DOHH2 (cell line): ENCODE measurements around the gene TMEM151B.

Experiments used
- H3F3A ChIP-seq: fragments of 200-600 bp; sonication (generic), shearing (Covaris generic); 2 replicates; pipeline ENCODE4 v1.6.0; 2016; ENCODE audit warnings: antibody characterized with exemption, mild to moderate bottlenecking; ENCODE audit not compliant: control insufficient read depth, insufficient read depth
- H3K27ac ChIP-seq: fragments of 200-600 bp; sonication (generic); 2 replicates; pipeline ENCODE4 v1.5.1; 2014; ENCODE audit warnings: low read depth, mild to moderate bottlenecking, low read length, moderate library complexity
- H3K27me3 ChIP-seq: fragments of 200-600 bp; sonication (generic); 2 replicates; pipeline ENCODE4 v1.6.1; 2014; ENCODE audit warnings: mild to moderate bottlenecking, low read length, mixed read lengths; ENCODE audit not compliant: control insufficient read depth
- H3K36me3 ChIP-seq: fragments of 200-600 bp; sonication (generic); 2 replicates; pipeline ENCODE4 v1.6.1; 2014; ENCODE audit warnings: mild to moderate bottlenecking, low read length, moderate library complexity, mixed read lengths; ENCODE audit not compliant: control insufficient read depth
- H3K4me1 ChIP-seq: fragments of 200-600 bp; sonication (generic); 2 replicates; pipeline ENCODE4 v1.6.1; 2014; ENCODE audit warnings: mild to moderate bottlenecking, low read length, mixed read lengths; ENCODE audit not compliant: control insufficient read depth
- H3K4me2 ChIP-seq: fragments of 200-600 bp; sonication (generic); 2 replicates; pipeline ENCODE4 v1.6.0; 2014; ENCODE audit warnings: mild to moderate bottlenecking, low read length, moderate library complexity
- H3K4me3 ChIP-seq: fragments of 200-600 bp; sonication (generic); 2 replicates; pipeline ENCODE4 v1.5.1; 2014; ENCODE audit warnings: mild to moderate bottlenecking, low read length, mixed read lengths
- H3K79me2 ChIP-seq: fragments of 200-600 bp; sonication (generic); 2 replicates; pipeline ENCODE4 v1.6.1; 2014; ENCODE audit warnings: mild to moderate bottlenecking, low read length, mixed read lengths; ENCODE audit not compliant: control insufficient read depth
- H3K9me2 ChIP-seq: fragments of 200-600 bp; sonication (generic); replicated peaks from 2 replicates; pipeline ENCODE4 v1.6.1; 2014; ENCODE audit warnings: mild to moderate bottlenecking, low read length, mixed read lengths; ENCODE audit not compliant: control insufficient read depth
- H3K9me3 ChIP-seq: fragments of 200-600 bp; sonication (generic); 2 replicates; pipeline ENCODE4 v1.6.1; 2014; ENCODE audit warnings: antibody characterized with exemption, low read length, mixed read lengths; ENCODE audit not compliant: control insufficient read depth, insufficient read depth
- H4K20me1 ChIP-seq: fragments of 200-600 bp; sonication (generic); 2 replicates; pipeline ENCODE4 v1.6.0; 2014; ENCODE audit warnings: low read depth, mild to moderate bottlenecking, antibody characterized with exemption, low read length, moderate library complexity; ENCODE audit not compliant: control insufficient read depth, insufficient read depth
- CTCF ChIP-seq: fragments of 200-600 bp; sonication (generic); IDR thresholded peaks from one replicate; pipeline ENCODE4 v1.5.1; 2014; ENCODE audit warnings: antibody characterized with exemption, mild to moderate bottlenecking, low read depth, low read length; ENCODE audit not compliant: poor library complexity, severe bottlenecking
- EZH2phosphoT487 ChIP-seq: fragments of 200-600 bp; sonication (generic); IDR thresholded peaks from 2 replicates; pipeline ENCODE4 v1.6.1; 2017; ENCODE audit warnings: borderline replicate concordance, mild to moderate bottlenecking, antibody characterized with exemption, low read length, moderate library complexity, mixed read lengths

Gene TMEM151B

DNA sequence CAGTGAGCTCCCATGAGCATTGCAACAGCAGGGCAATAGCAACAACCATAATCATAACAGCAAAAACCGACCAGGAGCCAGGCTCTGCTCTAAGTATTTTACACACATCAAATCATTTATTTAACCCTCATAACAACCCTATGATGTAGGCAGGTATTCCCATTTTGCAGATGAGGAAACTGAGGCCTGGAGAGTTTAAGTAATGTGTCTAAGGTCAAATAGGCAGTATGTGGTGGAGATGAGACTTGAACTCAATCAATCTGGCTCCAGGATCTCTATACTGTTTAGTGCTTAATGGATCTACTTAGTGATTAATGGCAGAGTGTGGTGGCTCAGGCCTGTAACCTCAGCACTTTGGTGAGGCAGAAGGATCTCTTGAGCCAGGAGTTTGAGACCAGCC is 3.4 kb downstream of the TMEM151B start:
- H3K27ac ChIP-seq, result no peak overlapping the region
- H3K4me2 ChIP-seq, result no peak overlapping the region
- H3F3A ChIP-seq, result peaks cover 9% of the 10 kb centered on the region
- no peaks in the 10 kb centered on the region for H4K20me1 ChIP-seq
- no peaks in the 10 kb centered on the region for H3K36me3 ChIP-seq
- no peaks in the 10 kb centered on the region for H3K9me2 ChIP-seq
- no peaks in the 10 kb centered on the region for H3K79me2 ChIP-seq
- TF ChIP-seq CTCF (no peak), EZH2phosphoT487 (no peak)
- no peak overlapping the region for H3K4me3 ChIP-seq
- H3K27me3 ChIP-seq, result peaks cover 58% of the 10 kb centered on the region
- peaks cover 11% of the 10 kb centered on the region for H3K4me1 ChIP-seq
- no peaks in the 10 kb centered on the region for H3K9me3 ChIP-seq

DNA sequence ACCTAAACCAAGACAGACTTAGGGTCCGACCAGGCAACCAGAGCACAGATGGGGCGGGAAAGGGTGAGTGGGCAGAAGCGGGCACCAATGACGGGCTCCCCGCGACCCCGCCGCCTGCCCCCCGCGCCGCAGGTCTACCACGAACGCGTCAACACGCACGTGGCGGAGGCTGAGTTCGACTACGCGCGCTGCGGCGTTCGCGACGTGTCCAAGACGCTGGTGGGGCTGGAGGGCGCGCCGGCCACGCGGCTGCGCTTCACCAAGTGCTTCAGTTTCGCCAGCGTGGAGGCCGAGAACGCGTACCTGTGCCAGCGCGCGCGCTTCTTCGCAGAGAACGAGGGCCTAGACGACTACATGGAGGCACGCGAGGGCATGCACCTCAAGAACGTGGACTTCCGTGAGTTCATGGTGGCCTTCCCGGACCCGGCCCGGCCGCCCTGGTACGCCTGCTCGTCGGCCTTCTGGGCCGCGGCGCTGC is 5.1 kb downstream of the TMEM151B start:
- H3K4me1 ChIP-seq, result peaks cover 3% of the 10 kb centered on the region; the same call in 1 of the 2 replicates
- no peaks in the 10 kb centered on the region for H3K36me3 ChIP-seq
- peaks cover 47% of the 10 kb centered on the region for H3K27me3 ChIP-seq
- no peaks in the 10 kb centered on the region for H3F3A ChIP-seq
- H3K27ac ChIP-seq, result no peak overlapping the region
- H3K4me2 ChIP-seq, result no peak overlapping the region
- no peak for TF ChIP-seq EZH2phosphoT487
- no peak for TF ChIP-seq CTCF
- no peaks in the 10 kb centered on the region for H3K9me3 ChIP-seq
- H3K79me2 ChIP-seq, result no peaks in the 10 kb centered on the region
- no peaks in the 10 kb centered on the region for H4K20me1 ChIP-seq
- H3K4me3 ChIP-seq, result no peak overlapping the region
- H3K9me2 ChIP-seq, result no peaks in the 10 kb centered on the region

DNA sequence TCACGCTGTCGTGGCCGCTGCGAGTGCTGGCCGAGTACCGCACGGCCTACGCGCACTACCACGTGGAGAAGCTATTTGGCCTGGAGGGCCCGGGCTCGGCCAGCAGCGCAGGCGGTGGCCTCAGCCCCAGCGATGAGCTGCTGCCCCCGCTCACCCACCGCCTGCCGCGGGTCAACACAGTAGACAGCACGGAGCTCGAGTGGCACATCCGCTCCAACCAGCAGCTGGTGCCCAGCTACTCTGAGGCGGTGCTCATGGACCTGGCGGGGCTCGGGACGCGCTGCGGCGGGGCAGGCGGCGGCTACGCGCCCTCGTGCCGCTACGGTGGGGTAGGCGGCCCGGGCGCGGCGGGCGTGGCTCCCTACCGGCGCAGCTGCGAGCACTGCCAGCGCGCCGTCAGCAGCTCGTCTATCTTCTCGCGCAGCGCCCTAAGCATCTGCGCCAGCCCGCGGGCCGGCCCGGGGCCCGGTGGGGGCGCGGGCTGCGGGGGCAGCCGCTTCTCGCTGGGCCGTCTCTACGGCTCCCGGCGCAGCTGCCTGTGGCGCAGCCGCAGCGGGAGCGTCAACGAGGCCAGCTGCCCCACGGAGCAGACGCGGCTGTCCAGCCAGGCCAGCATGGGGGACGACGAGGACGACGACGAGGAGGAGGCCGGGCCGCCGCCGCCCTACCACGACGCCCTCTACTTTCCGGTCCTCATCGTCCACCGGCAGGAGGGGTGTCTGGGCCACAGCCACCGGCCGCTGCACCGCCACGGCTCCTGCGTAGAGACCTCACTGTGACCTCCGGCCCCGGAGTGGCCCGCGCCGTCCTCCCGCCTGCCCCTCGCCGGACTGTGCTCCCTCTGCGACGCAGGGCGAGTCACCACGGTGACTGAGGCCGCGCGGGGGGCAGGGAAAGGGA is 5.7 kb downstream of the TMEM151B start:
- Histone ChIP-seq H3K36me3 (no peaks in the 10 kb centered on the region), H3K4me3 (no peak overlapping the region), H3F3A (no peaks in the 10 kb centered on the region), H4K20me1 (no peaks in the 10 kb centered on the region), H3K27me3 (peaks cover 48% of the 10 kb centered on the region), H3K79me2 (no peaks in the 10 kb centered on the region), H3K27ac (no peak overlapping the region), H3K9me3 (no peaks in the 10 kb centered on the region), H3K4me2 (no peak overlapping the region), H3K4me1 (peaks cover 3% of the 10 kb centered on the region; the same call in 1 of the 2 replicates), H3K9me2 (no peaks in the 10 kb centered on the region)
- TF ChIP-seq CTCF (no peak), EZH2phosphoT487 (no peak)
